Endothelial cell of umbilical vein (primary cell): Measurements from ENCODE around the gene TRDN. TPM values are rescaled to one million over a fixed set of nuclear protein-coding genes. Genes with fewer than 3 reads are reported as not detected.

Experiments
- BruUV-seq: library from RNA; stranded (reverse); fragments of 400-500 nt; replicated peaks from 2 replicates; lab custom pipeline; 2021; lab: Mats Ljungman, UMichigan
- CTCF ChIA-PET: fragments of 300-600, 350-600 bp; sonication (Branson Sonifier 250); formaldehyde crosslinking; loops from one replicate; lab custom pipeline; 2021; ENCODE audit warnings: antibody characterized with exemption, inconsistent platforms; lab: Charles Lee
- POLR2A ChIA-PET: fragments of 300-600, 350-600 bp; sonication (Branson Sonifier 250); formaldehyde crosslinking; loops from one replicate; lab custom pipeline; 2021; ENCODE audit warnings: antibody characterized with exemption, inconsistent platforms; lab: Charles Lee
- DNase-seq: peaks from one replicate; pipeline ENCODE4 v3.0.0-alpha.2; 2011; ENCODE audit warnings: low read depth, low spot score
- FAIRE-seq: peaks from 2 replicates; lab custom pipeline; 2011; peaks lifted over from hg19 to GRCh38; lab: Jason Lieb, UNC
- H2AFZ ChIP-seq: 2 replicates; pipeline ENCODE4 v1.6.0; 2012; ENCODE audit warnings: low read depth, low read length, control low read depth, inconsistent platforms
- H3K27ac ChIP-seq: 2 replicates; pipeline ENCODE4 v1.5.1; 2011; ENCODE audit warnings: low read depth, mild to moderate bottlenecking, control low read depth, low read length, moderate library complexity; ENCODE audit not compliant: insufficient read depth
- H3K27me3 ChIP-seq, 2 experiments: 2 replicates each; pipeline versions ENCODE4 v1.6.0 to v1.6.1; 2011; ENCODE audit warnings: low read length in 2 of 2, mixed read lengths in 1 of 2; ENCODE audit not compliant: control insufficient read depth in 2 of 2, insufficient read depth in 2 of 2
- H3K36me3 ChIP-seq, 2 experiments: 2 replicates in 1 of 2; 3 replicates in 1 of 2; pipeline ENCODE4 v1.5.1; 2011; ENCODE audit warnings: low read length in 2 of 2, mild to moderate bottlenecking in 1 of 2, moderate library complexity in 1 of 2; ENCODE audit not compliant: control insufficient read depth in 2 of 2, insufficient read depth in 2 of 2; ENCODE audit errors: extremely low read depth in 1 of 2
- H3K4me1 ChIP-seq: 3 replicates; pipeline ENCODE4 v1.5.1; 2011; ENCODE audit warnings: mild to moderate bottlenecking, low read length; ENCODE audit not compliant: control insufficient read depth, insufficient read depth; ENCODE audit errors: extremely low read depth
- H3K4me2 ChIP-seq: 2 replicates; pipeline ENCODE4 v1.6.1; 2011; ENCODE audit warnings: low read length, control low read depth, mixed read lengths; ENCODE audit not compliant: insufficient read depth
- H3K4me3 ChIP-seq, 3 experiments: fragments of 200-600 bp in 1 of 3; sonication (generic), shearing (Covaris generic) in 1 of 3; replicated peaks in 1 of 3; 2 replicates each; pipeline ENCODE4 v1.5.1; 2011 to 2016; ENCODE audit warnings: control low read depth in 3 of 3, low read length in 3 of 3, mild to moderate bottlenecking in 2 of 3, inconsistent platforms in 1 of 3, low read depth in 1 of 3, moderate library complexity in 1 of 3; ENCODE audit not compliant: insufficient read depth in 1 of 3
- H3K79me2 ChIP-seq: 2 replicates; pipeline ENCODE4 v1.6.0; 2012; ENCODE audit warnings: low read length, inconsistent platforms; ENCODE audit not compliant: control insufficient read depth, insufficient read depth
- H3K9ac ChIP-seq: replicated peaks from 2 replicates; pipeline ENCODE3; 2011; ENCODE audit warnings: low read length, control low read depth; ENCODE audit not compliant: insufficient read depth; ENCODE audit errors: extremely low read depth
- H3K9me1 ChIP-seq: replicated peaks from 3 replicates; pipeline ENCODE4 v1.6.0; 2011; ENCODE audit warnings: mild to moderate bottlenecking, low read length; ENCODE audit not compliant: control insufficient read depth, insufficient read depth; ENCODE audit errors: extremely low read depth
- H3K9me3 ChIP-seq: replicated peaks from 2 replicates; pipeline ENCODE4 v1.5.1; 2012; ENCODE audit warnings: low read length, inconsistent platforms; ENCODE audit not compliant: control insufficient read depth, insufficient read depth
- H4K20me1 ChIP-seq: replicated peaks from 2 replicates; pipeline ENCODE3; 2011; ENCODE audit warnings: mild to moderate bottlenecking, low read length; ENCODE audit not compliant: control insufficient read depth, insufficient read depth; ENCODE audit errors: extremely low read depth
- EZH2 ChIP-seq: IDR thresholded peaks from 2 replicates; pipeline ENCODE4 v1.6.1; 2012; ENCODE audit warnings: borderline replicate concordance, low read depth, mild to moderate bottlenecking, moderate library complexity, low read length, inconsistent platforms; ENCODE audit not compliant: severe bottlenecking
- FOS ChIP-seq: IDR thresholded peaks from 2 replicates; pipeline ENCODE4 v1.6.1; 2011; ENCODE audit warnings: mild to moderate bottlenecking, low read length, moderate library complexity, borderline replicate concordance; ENCODE audit not compliant: insufficient read depth
- GATA2 ChIP-seq: IDR thresholded peaks from 2 replicates; pipeline ENCODE4 v1.7.0; 2011; ENCODE audit warnings: low read depth, mild to moderate bottlenecking, moderate library complexity, mixed read lengths, low read length; ENCODE audit not compliant: insufficient read length, insufficient read depth
- JUN ChIP-seq: IDR thresholded peaks from 2 replicates; pipeline ENCODE4 v1.6.1; 2011; ENCODE audit warnings: borderline replicate concordance, low read depth; ENCODE audit not compliant: insufficient read length, insufficient read depth
- MYC ChIP-seq: IDR thresholded peaks from one replicate; pipeline ENCODE4 v1.6.1; 2011; ENCODE audit warnings: mild to moderate bottlenecking, low read depth, low read length
- POLR2A ChIP-seq: IDR thresholded peaks from 2 replicates; pipeline ENCODE4 v1.6.1; 2012; ENCODE audit warnings: low read depth, mild to moderate bottlenecking, control low read depth, low read length
- POLR2AphosphoS5 ChIP-seq: IDR thresholded peaks from 2 replicates; pipeline ENCODE4 v1.6.1; 2012; ENCODE audit warnings: low read depth, mild to moderate bottlenecking, control low read depth, low read length, moderate library complexity; ENCODE audit not compliant: insufficient read depth
- dilution Hi-C: fragments of 300-500 bp; cut with MboI; formaldehyde crosslinking; loops from one replicate; pipeline ENCODE4 v1.15.0; 2019; ENCODE audit warnings: low sequenced_read_pairs; ENCODE audit not compliant: extremely low pct_ligation_motif_present
- intact Hi-C: fragments of 100-400 bp; cut with micrococcal nuclease; formaldehyde crosslinking; loops from one replicate; pipeline ENCODE4 v1.10.0; 2022
- polyA plus RNA-seq, 4 experiments: library from polyadenylated mRNA; depleted of rRNA in 3 of 4; stranded (reverse) in 3 of 4; unstranded in 1 of 4; fragments of >200 nt; gene quantifications; 2 replicates each; pipeline versions ENCODE4 v1.2.1 to v1.2.3, GENCODE V29; 2011 to 2012; ENCODE audit warnings: missing spikeins in 1 of 4
- total RNA-seq: library from RNA; stranded (reverse); gene quantifications from 2 replicates; pipeline ENCODE4 v1.2.3, GENCODE V29; 2021
- TF ChIP-seq, protein P1 (sequence below): IDR thresholded peaks from 2 replicates; pipeline ENCODE4 v1.6.1; 2011; ENCODE audit not compliant: insufficient read depth, insufficient read length
- TF ChIP-seq, protein P2 (sequence below), 2 donors: IDR thresholded peaks; 1 replicate in 1 of 2; 2 replicates in 1 of 2; pipeline ENCODE4 v1.5.1; 2011; ENCODE audit warnings: low read length in 2 of 2, mild to moderate bottlenecking in 2 of 2, moderate library complexity in 2 of 2, control low read depth in 1 of 2, inconsistent platforms in 1 of 2, low read depth in 1 of 2; ENCODE audit not compliant: insufficient read depth in 1 of 2; ENCODE audit errors: extremely low read depth in 1 of 2

The TRDN gene
- total and polyA plus RNA-seq, 2 donors (not counting 3 experiments of a cell fraction or from before 2014, with no cell fraction given) = not detected

DNA sequence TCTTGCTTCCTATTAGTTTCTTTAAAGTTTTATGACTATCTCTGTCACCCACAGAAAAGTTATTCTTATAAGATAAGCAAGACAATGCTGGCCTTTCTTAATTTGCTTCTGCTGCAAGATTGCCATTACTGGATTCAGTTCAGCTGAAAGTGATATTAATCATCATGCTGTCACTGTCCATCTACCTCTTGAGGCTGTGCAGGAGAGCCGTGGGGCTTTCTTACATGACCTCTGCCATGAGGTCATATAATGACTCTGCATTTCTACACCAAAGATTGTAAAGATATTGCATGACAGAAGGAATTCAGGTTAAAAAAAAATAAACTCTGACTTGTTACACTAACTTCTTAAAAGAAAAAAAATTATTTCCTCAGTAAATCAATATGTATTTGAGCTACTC is 106.9 kb downstream of the TRDN start:
- no peak overlapping the region for H3K9ac ChIP-seq
- H3K36me3 ChIP-seq = no peaks in the 10 kb centered on the region
- H3K4me3 ChIP-seq = no peak overlapping the region
- TF ChIP-seq POLR2AphosphoS5 (no peak), POLR2A (no peak), JUN (no peak)
- TF ChIP-seq, protein P1, sequence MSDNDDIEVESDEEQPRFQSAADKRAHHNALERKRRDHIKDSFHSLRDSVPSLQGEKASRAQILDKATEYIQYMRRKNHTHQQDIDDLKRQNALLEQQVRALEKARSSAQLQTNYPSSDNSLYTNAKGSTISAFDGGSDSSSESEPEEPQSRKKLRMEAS = no peak
- TF ChIP-seq, protein P2, sequence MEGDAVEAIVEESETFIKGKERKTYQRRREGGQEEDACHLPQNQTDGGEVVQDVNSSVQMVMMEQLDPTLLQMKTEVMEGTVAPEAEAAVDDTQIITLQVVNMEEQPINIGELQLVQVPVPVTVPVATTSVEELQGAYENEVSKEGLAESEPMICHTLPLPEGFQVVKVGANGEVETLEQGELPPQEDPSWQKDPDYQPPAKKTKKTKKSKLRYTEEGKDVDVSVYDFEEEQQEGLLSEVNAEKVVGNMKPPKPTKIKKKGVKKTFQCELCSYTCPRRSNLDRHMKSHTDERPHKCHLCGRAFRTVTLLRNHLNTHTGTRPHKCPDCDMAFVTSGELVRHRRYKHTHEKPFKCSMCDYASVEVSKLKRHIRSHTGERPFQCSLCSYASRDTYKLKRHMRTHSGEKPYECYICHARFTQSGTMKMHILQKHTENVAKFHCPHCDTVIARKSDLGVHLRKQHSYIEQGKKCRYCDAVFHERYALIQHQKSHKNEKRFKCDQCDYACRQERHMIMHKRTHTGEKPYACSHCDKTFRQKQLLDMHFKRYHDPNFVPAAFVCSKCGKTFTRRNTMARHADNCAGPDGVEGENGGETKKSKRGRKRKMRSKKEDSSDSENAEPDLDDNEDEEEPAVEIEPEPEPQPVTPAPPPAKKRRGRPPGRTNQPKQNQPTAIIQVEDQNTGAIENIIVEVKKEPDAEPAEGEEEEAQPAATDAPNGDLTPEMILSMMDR (IDR thresholded peaks at IDR 0.05; ENCODE audit: extremely low read depth in 1 of 2, insufficient read depth in 1 of 2, low read depth in 1 of 2, low read length in 2 of 2) = no peak
- no peaks in the 10 kb centered on the region for H3K9me3 ChIP-seq
- no peak overlapping the region for H2AFZ ChIP-seq
- no peaks in the 10 kb centered on the region for H3K4me1 ChIP-seq
- dilution Hi-C loops = no loop called here
- H4K20me1 ChIP-seq = no peaks in the 10 kb centered on the region
- BruUV-seq = no TSS peak
- ChIA-PET CTCF (interaction anchor here (1.0 to 2.0 kb wide), 4 partner anchors 9 to 175 kb away, joined by 3 to 5 read pairs (median 4); no protein-coding TSS in a partner anchor), POLR2A (no interaction called here)
- H3K79me2 ChIP-seq = no peaks in the 10 kb centered on the region
- DNase-seq (no peak), FAIRE-seq (no peak)
- H3K27me3 ChIP-seq = peaks cover 2 to 5% of the 10 kb centered on the region in 2 experiments
- H3K4me2 ChIP-seq = no peak overlapping the region
- no peak overlapping the region for H3K27ac ChIP-seq
- intact Hi-C loops = no loop called here
- no peaks in the 10 kb centered on the region for H3K9me1 ChIP-seq

DNA sequence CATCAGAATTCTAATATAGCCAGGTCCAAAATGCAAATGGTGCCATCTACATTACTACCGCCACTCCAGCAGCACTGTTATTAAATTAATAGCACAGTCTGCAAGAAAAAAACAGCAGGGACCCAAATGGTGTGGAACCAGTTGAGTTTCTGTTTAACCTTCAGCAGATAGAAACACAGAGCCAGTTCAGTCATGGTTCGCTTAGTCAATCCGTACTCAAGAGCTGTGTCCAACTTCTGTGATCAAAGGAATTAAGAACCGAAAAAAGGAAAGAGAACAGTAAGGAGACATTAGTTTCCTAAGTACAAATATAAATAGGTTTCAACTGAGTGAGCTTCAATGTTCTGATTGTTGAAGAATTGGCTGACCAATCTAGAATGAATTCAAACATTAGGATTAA is 107.7 kb downstream of the TRDN start:
- TF ChIP-seq JUN (no peak), MYC (no peak), POLR2AphosphoS5 (no peak), GATA2 (no peak), EZH2 (no peak), FOS (no peak), POLR2A (no peak)
- TF ChIP-seq, protein P2 (IDR thresholded peaks at IDR 0.05; ENCODE audit: extremely low read depth in 1 of 2, insufficient read depth in 1 of 2, low read depth in 1 of 2, low read length in 2 of 2) = no peak
- TF ChIP-seq, protein P1 = no peak
- H3K79me2 ChIP-seq = no peaks in the 10 kb centered on the region
- no peaks in the 10 kb centered on the region for H3K9me3 ChIP-seq
- intact Hi-C loops = no loop called here
- no peak overlapping the region for H3K4me3 ChIP-seq
- FAIRE-seq (no peak), DNase-seq (no peak)
- BruUV-seq = no TSS peak
- no peak overlapping the region for H3K4me2 ChIP-seq
- H4K20me1 ChIP-seq = no peaks in the 10 kb centered on the region
- no peak overlapping the region for H3K27ac ChIP-seq
- dilution Hi-C loops = no loop called here
- no peaks in the 10 kb centered on the region for H3K9me1 ChIP-seq
- no peaks in the 10 kb centered on the region for H3K4me1 ChIP-seq
- H3K9ac ChIP-seq = no peak overlapping the region
- CTCF ChIA-PET = interaction anchor here (2.0 kb wide), 1 partner anchor 10 kb away, joined by 5 read pairs; no protein-coding TSS in a partner anchor
- no peaks in the 10 kb centered on the region for H3K36me3 ChIP-seq
- POLR2A ChIA-PET = no interaction called here
- H3K27me3 ChIP-seq = no peaks in the 10 kb centered on the region
- H2AFZ ChIP-seq = no peak overlapping the region
